HG02763 (cell line): ENCODE results near the gene DYNLT1.

Source experiments
- ATAC-seq: cut with Tn5 transposase; IDR thresholded peaks from one replicate; pipeline ENCODE4 v1.9.1; 2021; ENCODE audit warnings: mild to moderate bottlenecking, moderate library complexity; ENCODE audit not compliant: unreplicated experiment

The DYNLT1 gene

DNA sequence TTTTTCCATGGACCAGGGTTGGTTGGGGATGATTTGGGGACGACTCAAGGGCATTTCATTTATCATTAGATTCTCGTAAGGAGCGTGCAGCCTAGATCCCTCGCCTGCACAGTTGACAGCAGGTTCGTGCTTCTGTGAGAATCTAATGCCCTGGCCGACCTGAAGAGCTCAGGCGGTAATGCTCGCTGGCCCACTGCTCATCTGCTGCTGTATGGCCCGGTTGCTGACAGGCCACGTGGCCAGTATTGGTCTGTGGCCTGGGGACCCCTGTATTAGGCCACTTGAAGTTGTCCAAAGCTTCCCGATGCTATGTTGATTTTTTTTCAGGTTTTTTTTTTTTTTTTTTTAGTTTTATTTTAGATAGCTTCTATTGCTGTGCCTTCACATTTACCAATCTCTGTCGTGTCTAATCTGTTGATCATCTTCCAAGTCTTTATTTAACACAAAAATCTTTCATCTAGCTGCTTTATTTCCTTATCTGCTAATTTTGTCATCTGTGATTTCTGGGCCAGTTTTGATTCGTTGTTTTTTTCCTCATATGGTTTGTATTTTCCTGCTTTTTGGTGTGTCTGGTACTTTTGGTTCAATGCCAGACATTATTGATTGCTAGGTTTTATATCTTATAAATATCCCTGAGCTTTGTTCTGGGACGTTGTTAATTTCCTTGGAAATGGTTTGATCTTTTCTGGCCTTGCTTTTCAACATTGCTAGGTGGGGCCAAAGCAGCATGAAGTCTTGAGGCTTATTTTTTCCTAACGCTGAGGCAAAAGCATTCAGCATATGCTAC lies 41.1 kb downstream of the DYNLT1 start:
- ATAC-seq, result no peak

DNA sequence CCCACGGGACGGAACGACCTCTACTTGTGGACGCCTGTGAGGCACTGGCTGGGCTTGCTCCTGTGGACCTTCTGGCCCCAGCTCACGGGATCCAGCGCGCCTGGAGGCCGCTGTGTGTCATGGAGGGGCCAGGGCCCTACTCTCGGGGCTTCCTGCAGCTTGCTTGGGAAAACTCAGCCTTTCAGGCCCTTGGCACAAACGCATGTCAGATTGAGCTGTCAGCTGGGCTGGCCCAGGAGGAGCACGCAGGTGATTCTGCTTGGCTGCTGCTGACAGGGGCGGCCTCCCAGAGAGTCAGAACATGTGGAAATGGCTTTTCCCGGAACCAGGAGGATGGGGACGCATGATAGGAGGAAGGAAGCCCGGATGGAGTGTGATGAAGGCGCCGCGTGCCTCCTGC lies 44.9 kb downstream of the DYNLT1 start:
- no peak for ATAC-seq

DNA sequence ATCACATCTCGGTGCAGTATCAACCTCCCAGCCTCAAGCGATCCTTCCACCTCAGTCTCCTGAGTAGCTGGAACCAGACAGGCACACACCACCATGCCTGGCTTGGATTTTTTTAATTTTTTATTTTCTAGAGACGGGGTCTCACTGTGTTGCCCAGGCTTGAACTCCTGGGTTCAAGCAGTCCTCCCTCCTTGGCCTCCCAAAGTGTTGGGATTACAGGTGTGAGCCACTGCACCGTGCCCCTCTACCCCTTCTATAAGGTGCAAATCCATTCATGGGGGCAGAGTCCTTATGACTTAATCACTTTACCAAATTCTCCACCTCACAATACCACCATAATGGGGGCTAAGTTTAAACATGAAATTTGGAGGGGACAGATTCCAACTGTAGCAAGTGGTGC lies 47.0 kb downstream of the DYNLT1 start:
- no peak for ATAC-seq

DNA sequence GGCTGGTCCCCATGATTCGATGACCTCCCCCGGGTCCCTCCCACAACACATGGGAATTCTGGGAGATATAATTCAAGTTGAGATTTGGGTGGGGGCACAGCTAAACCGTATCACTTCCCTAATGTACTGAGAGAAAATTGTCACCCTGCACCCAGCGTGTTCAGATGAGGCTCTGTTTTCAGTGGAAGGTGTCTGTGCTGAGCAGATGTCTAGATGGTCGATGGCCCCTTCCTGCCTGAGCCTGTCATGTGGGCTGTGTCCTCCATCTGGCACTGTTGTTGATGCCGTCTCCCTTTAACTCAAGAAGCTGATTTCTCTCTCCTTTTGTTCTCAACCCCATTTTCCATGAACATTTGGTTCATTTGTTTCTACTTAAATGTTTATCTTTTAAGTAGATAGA lies 47.7 kb downstream of the DYNLT1 start:
- no peak for ATAC-seq

DNA sequence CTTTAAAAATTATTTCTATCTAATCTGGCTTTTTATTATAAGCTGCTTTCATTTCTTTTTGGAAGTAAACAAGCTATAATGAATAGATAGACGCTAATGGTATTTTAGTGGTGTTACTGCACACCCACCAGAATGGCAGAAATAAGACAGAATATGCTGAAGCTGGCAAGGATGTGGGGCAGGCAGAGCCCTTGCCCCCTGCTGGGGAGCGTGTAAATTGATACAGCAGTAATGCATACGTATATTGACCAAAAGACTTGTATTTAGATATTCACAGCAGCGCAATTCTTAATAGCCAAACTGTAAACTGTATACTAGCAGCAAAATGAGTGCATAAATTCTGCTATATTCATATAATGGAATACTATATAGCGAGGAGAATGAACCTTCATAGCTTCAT lies 49.3 kb downstream of the DYNLT1 start:
- no peak for ATAC-seq

DNA sequence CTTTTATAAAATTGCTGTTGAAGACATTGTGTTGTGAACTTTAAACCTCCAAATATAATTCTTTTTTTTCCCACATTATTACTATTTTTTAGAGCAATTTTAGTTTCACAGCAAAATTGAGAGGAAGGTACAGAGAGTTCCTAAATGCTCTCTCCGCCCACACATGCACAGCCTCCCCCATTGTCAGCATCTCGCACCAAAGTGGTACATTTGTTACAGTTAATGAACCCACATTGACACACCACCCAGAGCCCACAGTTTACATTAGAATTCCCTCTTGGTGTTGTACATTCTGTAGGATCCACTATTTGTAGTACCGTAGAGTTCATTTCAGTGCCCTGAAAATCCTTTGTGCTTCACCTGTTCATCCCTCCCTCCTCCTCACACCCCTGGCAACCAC lies 50.9 kb downstream of the DYNLT1 start:
- no peak for ATAC-seq

GRCh38 chr6:158591810-158592209 lies 52.7 kb downstream of the DYNLT1 start:
- no peak for ATAC-seq

DNA sequence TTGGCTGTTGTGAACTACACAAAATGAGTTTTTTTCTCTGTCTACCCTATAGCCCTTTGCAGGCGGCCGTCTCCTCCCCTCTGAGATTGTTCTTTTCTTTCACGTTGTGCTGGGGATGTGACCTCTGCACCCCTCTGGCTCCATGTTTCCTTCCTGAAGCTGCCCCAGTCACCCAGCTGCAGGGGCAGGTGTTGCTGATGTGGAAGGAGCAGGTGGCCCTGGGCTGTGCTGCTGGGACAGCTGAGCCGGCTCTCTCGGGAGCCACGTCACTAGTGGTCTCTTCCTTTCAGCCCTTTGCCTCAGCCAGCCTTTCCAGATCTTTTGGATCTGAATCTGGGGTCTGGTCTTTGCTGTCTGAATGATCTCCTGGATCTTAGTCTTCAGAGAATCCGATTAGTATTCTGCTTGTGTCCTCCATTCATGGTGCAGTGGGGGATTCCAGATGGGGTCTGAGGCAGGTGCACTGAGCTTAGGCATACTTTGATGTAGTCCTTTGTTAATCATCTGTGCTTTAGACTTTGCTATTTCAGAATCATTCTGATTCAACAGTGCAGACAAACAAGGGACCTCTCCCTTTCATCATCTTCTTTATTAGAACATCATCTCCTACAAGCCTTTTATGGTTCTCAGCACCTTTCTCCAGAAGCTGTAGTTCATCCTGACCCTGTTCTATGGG lies 53.3 kb downstream of the DYNLT1 start:
- no peak for ATAC-seq

- ATAC-seq, result no peak
Measured at GRCh38 chr6:158589366-158589765, 55.2 kb downstream of the DYNLT1 start.

- no peak for ATAC-seq
Measured at GRCh38 chr6:158586652-158587051, 57.9 kb downstream of the DYNLT1 start.
